GM12865 (cell line): ENCODE data around the gene TBC1D19.
"Not testable (repeated sequence)": the region's sequence is repeated elsewhere in the genome, so short reads cannot be mapped to it uniquely, and the experiment has no call there.

Source experiments
- DNase-seq: peaks from one replicate; pipeline ENCODE4 v3.0.0; 2010; ENCODE audit warnings: low read depth
- H3K4me3 ChIP-seq: 2 replicates; pipeline ENCODE4 v1.5.1; 2011; ENCODE audit warnings: mild to moderate bottlenecking, low read depth, low read length, control low read depth
- CTCF ChIP-seq: IDR thresholded peaks from 2 replicates; pipeline ENCODE4 v1.5.1; 2011; ENCODE audit warnings: low read length, control low read depth, low read depth, inconsistent platforms; ENCODE audit not compliant: insufficient read depth; ENCODE audit errors: missing control alignments

Gene TBC1D19

GRCh38 chr4:26636458-26636857 is 52.6 kb downstream of the TBC1D19 start:
- DNase-seq = no peak
- H3K4me3 ChIP-seq = no peak overlapping the region
- no peak for TF ChIP-seq CTCF

- H3K4me3 ChIP-seq, DNase-seq: not testable (repeated sequence)
These were observed 56.8 kb downstream of the TBC1D19 start for GRCh38 chr4:26640639-26641038.

DNA sequence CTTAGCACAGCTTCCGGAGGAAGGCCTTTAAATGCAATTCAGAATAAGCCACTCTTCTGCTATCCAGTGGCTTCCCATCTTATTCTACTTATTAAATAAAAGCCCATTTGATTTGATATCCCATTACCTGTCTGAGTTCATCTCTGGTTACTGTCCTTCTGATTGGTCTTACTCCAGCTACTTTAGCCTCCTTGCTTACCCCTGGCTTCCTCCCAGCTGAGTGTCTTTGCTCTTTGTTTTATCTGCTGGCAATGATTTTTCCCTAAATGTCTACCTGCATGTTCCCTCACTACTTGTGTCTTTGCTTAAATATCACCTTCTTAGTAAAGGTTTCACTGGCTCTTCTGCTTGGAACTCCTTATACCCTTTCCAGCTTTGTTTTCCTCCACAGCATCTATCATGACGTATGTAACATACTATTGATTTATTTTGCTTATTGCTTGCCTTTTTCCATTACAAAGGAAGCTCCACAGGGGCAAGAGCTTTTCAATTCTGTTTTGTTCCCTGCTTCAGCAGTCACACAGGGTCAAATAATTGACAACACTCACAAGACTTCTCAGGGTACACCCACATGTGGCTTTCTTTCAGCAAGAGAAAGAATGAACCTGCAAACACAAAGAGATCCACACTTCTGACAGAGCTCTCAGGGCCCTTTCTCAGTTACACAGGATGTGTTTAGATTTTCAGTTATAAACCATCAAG is 63.8 kb downstream of the TBC1D19 start:
- H3K4me3 ChIP-seq = no peak overlapping the region
- DNase-seq = no peak
- no peak for TF ChIP-seq CTCF

DNA sequence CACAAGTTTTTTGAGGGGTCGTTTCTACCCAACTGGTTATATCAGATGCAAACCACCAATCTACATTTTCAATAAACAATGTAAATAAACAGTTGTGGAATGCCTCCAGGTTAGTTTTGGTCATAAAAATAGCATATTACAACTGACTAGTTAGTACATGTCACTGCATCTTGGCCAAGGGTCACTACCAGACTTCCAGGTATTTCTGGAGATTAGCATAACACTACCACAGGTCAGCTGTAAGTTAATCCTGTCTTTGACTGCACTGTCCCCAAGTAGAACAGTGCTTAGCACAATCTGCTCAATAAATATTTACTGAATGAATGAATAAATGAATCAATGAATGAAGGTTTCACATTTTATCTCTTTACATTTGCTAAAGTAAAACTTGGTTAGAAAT is 64.4 kb downstream of the TBC1D19 start:
- DNase-seq = no peak
- H3K4me3 ChIP-seq = no peak overlapping the region

GRCh38 chr4:26660261-26660660 is 76.4 kb downstream of the TBC1D19 start:
- DNase-seq = no peak
- no peak overlapping the region for H3K4me3 ChIP-seq
- no peak for TF ChIP-seq CTCF

More for the DNA sequence above, 64.4 kb downstream of the TBC1D19 start:
- TF ChIP-seq CTCF = no peak

DNA sequence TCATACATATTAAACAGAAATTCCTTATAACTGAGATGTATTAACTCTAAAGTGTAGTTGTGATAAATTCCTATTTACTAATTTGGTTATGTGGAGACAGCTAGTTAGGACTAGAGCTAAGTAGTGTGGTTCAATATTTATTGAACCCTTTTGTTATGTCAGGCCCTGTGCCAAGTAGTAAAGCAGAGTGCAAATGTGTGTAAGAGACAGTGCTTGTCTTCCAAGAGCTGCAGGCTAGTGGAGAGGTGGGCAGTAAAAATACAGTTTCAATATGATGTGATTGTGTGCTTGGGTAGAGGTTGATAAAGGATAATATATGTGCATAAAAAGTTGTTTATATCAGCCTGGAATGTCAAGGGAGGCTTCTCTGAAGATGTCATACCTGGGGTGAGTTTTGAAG is 80.0 kb downstream of the TBC1D19 start:
- TF ChIP-seq CTCF = no peak
- no peak for DNase-seq
- H3K4me3 ChIP-seq = no peak overlapping the region

DNA sequence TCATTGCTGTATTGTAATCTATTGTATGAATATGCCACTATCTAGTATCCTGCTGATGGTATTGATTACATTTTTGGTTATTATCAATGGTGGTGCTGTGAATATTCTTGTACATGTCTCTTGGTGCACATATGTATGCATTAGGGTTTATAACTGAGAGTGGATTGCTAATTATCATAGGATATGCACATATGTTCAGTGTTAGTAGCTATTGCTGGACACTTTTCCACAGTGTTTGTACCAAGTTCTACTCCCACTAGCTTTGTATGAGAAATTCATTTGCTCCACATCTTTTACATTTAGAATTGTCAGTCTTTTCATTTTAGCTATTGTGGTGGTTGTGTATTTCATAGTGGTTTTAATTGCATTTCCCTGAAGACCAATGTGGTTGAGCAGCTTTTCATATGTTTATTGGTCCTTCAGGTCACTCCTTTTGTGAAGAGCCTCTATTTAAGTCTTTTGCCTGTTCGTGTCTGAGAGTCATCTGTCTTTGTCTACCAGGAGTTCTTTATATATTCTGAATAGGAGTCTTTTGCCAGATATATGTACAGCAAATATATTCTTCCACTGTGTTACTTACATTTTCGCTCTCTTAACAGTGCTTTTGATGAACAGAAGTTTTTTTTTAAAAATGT is 87.1 kb downstream of the TBC1D19 start:
- no peak overlapping the region for H3K4me3 ChIP-seq
- no peak for TF ChIP-seq CTCF
- DNase-seq = no peak

DNA sequence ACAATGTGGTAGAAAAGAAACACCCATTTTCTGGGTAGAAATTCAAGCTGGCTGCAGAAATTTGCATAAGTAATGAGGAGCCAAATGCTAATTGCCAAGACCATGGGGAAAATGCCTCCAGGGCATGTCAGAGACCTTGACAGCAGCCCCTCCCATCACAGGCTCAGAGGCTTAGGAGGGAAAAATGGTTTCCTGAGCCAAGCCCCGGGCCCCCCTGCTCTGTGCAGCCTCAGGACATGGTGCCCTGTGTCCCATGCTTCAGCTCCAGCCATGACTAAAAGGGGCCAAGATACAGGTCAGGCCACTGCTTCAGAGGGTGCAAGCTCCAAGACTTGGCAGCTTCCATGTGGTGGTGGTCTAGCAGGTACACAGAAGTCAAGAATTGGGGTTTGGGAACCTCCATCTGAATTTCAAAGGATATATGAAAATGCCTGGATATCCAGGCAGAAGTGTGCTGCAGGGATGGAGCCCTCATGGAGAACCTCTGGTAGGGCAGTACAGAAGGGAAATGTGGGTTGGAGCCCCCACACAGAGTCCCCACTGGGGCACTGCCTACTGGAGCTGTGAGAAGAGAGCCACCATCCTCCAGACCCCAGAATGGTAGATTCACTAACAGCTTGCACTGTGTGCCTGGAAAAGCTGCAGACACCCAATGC is 95.3 kb downstream of the TBC1D19 start:
- DNase-seq, H3K4me3 ChIP-seq: not testable (repeated sequence)
